Stimulated activated CD8-positive, alpha-beta memory T cell treated with anti-CD3 and anti-CD28 coated beads, Interleukin-4, amount 100 ng/mL, for 1 hour (primary cell): ENCODE results near the gene RAPGEF2.
"Not testable (repeated sequence)": the region's sequence is repeated elsewhere in the genome, so short reads cannot be mapped to it uniquely, and the experiment has no call there.

ENCODE experiments used
- DNase-seq, 2 donors: peaks; one replicate each; pipeline ENCODE4 v3.0.0-alpha.2; 2020; ENCODE audit warnings: low read depth in 2 of 2, low spot score in 1 of 2

The RAPGEF2 gene

DNA sequence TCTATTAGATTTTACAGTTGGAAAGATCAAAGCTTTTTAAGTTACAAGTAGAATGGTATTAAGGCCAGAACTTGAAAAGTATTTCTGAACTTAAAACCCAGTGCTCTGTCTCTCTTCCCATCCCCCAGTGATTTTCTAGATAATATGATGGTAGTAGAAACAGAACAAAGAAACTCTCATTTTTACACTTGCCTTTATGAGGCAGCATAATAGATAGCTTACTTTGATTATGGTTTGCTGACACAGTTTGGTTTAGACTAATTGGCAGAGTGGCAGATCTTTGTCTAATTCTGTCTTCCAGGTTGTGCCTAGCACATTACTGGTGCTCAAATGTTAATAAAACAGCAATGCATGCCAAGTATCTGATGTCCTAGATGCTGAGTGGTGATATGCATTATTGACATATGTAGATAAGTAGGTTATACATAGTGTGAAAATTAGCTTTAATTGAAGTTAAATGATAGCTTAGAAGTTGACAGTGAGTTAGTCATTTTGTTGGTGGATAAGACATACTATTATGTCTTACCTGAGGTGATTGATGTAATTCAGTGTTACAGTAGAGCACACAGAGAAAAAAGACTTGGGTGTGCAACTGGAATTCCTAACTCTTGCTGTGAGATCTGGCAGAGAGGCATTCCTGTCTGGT, 4.3 kb upstream of the RAPGEF2 start:
- DNase-seq: no peak

DNA sequence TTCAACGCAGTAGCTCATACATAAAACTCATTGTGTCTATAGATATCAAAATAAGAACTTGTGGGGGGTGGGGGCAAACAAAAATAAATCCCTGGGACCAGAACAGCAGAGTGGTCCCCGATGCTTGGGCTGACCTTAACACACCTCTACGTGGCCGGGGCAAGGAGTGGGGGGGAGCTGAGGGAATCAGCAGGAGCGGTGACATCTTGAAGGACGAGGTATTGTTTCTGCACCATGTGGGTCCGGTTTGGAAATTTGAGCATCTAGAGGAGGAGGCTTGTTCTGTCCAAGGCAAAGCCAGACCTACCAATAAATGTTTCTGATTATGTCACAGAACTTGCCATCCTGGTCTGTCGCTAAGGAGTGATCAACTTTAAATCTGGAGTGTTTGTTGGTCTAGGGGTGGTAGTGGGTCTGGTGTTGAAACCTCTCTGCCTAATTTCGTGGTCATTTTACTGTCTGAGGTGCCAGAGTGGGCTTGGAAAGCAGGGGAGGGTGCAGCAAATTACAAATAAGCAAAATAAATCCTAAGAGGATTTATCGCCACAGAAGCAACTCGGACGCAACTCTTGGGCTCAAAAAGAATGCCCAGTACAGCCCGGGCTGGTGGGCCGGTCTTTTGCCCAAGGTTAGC, 774 bp upstream of the RAPGEF2 start:
- no peak for DNase-seq

DNA sequence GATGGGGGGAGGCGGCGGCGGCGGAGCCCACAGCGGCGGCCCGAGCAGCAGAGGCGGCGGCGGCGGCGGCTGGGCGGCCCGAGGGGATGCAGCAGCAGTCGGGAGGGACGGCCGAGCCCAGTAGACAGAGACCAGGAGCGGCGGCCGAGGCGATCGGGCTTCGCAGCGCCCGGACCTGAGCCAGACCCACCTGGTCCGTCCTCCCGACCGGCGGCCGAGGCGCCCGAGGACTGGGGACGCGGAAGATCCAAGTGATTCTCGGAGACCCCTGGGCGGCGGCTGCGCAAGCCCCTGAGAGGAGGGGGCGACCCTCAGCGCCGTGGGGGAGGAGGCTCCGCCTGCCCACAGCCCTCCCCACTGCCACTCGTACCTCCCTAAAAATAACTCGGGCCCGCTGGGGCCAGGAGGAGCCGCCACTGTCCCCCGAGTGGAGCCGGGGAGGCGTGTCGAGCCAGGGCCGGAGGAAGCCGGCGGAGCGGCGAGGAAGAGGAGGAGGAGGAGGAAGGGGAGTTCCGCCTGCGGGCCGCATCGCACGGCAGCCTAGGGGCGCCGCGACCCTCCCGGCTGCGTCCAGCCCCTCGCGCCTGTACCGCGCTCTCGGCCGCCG, 608 bp downstream of the RAPGEF2 start:
- no peak for DNase-seq

DNA sequence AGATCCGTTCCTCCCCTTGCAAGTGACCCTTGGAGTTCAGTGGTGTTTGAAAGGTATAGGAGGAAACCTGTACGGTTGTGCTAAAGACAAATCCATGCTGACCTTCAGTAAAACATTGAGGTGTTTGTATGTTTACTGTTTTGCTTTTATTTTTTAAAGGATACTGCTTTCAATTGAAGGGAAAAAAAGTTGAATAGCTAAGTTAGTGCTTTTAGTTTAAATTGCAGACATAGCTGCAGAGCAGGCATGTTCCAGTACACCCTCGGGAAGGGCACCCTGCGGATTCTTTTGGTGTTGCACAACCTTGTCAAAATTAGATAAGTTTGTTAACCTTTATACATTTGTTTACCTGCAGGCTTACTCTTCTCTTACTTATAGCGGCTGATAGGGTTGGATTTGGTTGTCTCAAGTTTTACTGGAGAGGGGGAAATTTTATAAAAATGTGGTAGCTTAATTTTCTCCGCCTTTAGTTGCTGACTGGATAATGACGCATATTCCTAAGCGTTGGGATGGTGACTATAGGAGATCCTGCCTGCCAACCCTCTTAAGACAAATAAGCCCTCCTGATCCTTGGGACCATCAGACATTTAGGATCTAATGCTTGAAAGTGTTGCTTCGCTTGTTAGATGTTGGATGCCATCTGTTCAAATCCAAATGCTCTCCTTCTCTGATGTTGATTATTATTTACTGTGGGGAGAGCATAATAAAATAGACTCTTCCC, 2.0 kb downstream of the RAPGEF2 start:
- no peak for DNase-seq

DNA sequence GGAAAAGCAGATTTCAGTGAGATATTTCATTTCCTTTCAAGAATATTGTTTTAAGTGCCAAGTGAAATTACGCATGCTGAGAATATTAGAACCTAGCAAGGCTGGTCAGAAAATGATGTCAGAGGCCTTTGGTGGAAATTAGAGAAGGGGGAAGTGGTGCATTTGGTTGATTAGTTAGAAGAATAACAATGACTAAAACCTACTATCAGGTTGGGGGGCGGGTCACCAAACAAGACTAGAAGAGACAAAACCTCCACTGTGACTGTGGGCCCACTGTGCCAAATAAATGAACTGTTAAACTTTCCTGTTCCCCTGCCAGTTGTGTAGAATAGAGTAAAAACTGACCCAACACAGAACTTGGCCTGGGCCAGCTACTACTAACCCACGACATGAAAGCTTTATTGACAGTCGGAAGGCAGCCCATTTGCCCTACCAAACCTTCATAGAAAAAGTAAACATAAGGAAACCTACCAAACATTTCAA, 2.9 kb downstream of the RAPGEF2 start:
- DNase-seq: no peak

DNA sequence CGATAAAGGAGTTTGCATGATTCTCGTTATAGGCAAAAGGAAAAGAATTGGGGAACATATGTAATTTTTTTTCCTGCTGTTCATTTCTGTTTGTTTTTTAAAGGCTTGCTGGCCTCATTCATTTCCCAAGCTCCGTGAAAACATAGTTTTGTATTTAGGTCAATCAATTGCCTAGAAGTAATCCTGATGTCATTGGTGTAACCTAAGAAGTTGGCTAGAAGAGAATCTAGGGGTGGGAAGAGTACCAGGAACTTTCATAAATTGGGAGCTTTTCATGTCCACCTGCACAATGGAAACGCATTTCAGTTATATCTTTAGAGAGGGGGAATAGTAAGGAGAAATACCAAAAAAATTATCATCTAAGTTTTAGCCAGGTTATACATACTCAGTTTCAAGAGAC, 3.8 kb downstream of the RAPGEF2 start:
- no peak for DNase-seq

DNA sequence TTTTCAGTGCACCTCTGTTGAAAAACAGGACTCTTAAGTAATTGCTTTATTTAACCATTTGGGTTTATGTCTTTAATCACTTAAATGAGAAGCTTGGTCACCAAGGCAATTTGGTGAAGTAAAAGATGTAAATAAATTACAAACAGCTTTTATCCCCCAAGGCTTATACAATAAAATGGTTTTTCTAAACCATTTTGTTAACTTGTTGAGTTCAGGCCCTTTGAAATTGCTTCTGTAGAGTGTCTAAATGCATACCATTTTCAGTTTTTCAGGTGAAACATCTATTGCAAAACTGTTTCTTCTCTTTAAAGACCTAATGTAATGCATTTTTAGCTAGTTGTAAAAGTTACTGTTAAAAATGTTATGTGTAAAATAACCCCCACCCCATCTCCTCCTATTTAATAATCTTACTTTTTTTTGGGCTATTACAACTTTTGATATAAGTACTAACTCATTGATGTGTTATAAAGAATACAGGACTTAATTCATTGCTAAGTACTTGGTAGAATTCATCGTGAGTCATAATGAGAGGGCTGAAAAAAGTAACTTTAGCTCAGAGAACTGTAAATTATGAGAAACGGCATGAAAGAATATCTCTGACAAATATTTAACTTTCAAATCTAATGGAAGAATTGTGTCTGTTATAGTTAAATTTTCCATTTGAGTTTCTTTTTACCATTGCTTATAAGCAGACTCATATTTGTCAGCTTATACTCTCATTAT, 4.5 kb downstream of the RAPGEF2 start:
- no peak for DNase-seq

DNA sequence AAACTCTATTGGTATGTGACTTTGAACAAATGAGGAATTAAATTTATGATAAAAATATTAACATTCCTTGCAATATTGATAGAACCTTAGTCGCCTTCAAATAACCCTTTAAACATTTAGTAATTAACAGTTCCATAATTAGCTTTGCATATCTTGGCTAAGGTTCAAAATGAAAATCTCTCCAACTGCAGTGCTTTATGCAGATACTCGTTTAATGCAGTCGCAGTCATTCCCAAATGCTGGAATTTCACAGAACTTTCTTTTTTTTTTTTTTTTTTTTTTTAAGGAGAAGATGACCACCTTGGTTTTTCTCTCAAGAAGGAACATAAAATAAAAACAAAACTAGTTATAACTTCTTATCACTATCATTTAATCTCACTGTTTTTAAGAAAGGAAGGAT, 5.2 kb downstream of the RAPGEF2 start:
- no peak for DNase-seq

DNA sequence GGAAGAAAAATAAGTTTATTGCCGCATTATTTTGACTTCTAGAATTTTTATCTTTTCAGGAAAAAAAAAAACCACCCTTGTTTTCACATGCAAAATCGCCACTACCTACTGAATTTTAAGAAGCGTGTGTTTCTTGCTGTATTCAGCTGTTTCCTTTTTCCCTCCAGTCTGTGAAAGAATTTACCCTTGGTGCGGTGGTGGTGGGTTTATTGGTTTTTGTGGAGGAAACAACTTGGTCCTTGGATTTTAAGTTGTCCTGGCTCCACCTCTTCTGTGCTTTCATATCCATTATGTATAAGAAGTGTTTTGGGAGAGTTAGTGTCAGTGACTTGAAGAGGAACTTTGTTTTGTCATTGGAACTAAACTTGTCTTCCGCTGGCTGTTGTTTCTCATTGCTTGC, 8.1 kb downstream of the RAPGEF2 start:
- DNase-seq: no peak

DNA sequence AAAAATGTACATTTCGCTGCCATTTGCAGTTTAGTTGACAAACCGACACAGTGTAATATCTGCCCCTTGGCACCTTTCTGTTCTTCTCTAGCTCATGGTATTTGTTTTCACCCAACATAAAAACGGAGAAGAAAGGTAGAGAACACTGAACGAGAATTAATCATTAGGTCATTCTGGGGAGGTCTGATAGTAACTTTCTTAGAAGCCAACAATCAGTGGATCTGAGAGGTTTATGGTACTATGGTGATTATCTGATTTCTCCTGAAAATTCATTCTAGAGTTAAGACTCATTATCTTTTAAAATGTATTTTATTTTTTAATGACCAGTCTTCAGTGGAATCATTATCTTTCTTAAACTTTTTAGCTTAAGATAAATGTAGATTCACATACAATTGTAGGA, 8.5 kb downstream of the RAPGEF2 start:
- no peak for DNase-seq

DNA sequence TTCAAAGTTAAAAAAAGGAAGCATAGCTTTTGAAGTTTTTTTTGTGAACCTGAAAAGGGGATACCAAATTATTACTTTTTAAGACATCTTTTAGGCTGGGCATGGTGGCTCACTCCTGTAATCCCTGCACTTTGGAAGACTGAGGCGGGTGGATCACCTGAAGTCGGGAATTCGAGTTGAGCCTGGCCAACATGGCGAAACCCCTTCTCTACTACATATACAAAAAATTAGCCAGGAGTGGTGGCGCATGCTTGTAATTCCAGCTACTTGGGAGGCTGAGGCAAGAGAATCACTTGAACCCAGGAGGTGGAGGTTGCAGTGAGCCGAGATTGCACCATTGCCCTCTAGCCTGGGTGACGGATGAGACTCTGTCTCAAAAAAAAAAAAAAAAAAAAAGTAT, 10.5 kb downstream of the RAPGEF2 start:
- DNase-seq: not testable (repeated sequence)

DNA sequence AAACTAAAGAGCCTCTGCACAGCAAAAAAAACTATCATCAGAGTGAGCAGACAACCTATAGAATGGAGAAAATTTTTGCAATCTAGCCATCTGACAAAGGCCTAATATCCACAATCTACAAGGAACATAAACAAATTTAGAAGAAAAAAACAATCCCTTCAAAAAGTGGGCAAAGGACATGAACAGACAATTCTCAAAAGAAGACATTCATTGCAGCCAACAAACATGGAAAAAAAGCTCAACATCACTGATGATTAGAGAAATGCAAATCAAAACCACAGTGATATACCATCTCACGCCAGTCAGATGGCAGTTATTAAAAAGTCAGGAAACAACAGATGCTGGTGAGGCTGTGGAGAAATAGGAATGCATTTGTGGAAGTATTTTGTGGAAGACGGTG, 13.2 kb downstream of the RAPGEF2 start:
- DNase-seq: not testable (repeated sequence)

DNA sequence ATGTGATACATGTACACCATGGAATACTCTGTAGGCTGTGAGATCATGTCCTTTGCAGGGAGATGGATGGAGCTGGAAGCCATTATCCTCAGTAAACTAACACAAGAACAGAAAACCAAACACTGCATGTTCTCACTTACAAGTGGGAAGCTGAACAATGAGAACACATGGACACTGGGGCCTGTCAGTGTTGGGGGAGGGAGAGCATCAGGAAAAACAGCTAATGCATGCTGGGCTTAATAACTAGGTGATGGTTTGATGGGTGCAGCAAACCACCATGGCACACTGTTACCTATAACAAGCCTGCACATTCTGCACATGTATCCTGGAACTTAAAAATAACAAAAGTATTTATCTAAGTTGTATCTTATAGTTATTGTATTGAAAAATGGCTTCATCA, 13.8 kb downstream of the RAPGEF2 start:
- DNase-seq: not testable (repeated sequence)

DNA sequence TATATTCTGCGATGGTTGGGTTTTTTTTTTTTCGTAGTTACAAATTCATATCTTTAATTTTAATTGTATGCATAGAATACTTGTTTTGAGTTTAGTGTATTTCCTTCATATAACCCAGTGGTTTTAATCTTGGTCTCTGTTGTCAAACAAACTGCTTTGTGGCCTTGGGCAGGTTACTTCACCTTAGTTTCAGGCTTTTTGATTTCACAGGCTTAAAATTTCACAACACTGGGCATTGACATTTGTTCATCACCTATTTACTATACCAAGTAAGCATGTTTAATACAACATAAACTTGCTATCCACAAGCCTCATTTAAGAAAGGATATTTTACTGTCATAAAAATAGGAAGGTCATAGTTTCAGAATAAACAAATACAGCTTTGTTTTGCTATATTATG, 14.7 kb downstream of the RAPGEF2 start:
- no peak for DNase-seq

DNA sequence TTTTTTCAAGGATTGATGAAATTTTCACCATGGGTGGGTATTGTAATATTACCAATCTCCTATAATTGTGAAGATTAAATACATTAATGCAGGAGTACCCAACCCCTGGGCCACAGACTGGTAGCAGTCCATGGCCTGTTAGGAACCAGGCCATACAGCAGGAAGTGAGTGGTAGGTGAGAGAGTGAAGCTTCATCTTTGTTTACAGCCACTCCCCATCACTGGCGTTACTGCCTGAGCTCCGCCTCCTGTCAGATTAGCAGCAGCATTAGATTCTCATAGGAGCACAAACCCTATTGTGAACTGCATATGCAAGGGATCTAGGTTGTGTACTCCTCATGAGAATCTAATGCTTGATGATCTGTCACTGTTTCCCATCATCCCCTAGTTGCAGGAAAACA, 15.1 kb downstream of the RAPGEF2 start:
- DNase-seq: no peak

DNA sequence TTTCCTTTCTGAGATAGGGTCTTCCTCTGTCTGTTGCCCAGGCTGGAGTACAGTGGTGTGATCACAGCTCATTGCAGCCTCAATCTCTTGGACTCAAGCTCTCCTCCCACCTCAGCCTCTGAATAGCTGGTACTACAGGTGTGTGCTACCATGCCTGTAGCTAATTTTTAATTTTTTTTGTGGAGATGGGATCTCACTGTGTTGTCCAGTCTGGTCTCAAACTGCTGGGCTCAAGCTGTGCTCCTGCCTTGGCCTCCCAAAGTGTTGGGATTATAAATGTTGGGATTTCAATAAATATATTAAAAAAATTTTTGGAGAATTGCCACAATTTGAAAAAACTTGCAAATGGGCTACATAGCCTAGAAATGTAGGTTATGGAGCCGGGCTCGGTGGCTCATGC, 18.5 kb downstream of the RAPGEF2 start:
- DNase-seq: no peak

DNA sequence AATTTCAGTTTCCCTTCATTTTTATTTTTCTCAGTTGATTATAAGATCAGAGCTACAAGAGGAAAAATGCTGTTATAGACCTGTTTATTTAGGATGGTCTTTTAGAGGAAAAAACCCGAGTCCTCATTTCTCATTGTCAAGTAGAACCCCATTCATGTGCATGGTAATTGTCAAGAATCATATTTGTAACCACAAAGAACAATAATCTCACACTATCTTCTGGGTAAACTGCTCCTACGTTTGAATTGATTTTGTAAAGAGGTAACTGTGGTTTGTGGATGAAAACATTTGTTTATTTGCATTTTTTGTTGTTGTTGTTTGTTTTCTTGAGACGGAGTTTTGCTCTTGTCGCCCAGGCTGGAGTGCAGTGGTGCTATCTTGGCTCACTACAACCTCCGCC, 23.8 kb downstream of the RAPGEF2 start:
- DNase-seq: no peak

DNA sequence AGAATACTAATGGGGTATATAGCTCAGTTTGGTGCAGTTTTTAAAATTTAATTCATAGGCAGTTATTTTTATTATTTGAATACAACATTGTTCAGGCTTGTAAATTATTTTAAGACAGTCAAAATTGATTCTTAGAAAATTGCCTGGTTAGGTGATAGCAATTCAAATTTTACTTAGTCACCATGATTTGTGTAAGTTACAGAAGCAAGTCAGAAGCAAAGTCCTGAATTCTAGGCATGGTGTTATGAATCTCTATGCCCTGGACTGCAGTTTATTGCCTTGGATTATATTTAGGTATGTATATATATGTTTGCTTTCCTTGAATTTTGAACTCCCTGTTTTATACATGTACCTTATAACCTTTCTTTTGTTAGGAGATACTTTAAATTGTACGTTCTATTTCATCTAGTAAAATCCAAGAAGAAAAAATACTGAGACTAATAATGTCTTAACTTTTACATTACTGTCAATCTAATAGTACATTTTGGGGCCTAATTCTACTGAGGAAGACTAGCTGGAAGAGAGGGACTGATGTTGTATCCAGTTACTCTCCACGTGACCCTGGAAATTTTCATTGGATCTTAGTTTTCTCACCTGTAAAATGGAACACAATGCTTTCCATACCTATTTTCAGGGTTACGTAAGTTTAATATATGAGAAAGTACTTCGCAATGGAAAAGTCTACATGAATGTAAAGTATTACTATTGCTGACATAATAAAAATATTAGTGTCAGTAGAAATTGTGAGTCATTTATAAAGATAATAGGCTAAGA, 25.1 kb downstream of the RAPGEF2 start:
- no peak for DNase-seq

DNA sequence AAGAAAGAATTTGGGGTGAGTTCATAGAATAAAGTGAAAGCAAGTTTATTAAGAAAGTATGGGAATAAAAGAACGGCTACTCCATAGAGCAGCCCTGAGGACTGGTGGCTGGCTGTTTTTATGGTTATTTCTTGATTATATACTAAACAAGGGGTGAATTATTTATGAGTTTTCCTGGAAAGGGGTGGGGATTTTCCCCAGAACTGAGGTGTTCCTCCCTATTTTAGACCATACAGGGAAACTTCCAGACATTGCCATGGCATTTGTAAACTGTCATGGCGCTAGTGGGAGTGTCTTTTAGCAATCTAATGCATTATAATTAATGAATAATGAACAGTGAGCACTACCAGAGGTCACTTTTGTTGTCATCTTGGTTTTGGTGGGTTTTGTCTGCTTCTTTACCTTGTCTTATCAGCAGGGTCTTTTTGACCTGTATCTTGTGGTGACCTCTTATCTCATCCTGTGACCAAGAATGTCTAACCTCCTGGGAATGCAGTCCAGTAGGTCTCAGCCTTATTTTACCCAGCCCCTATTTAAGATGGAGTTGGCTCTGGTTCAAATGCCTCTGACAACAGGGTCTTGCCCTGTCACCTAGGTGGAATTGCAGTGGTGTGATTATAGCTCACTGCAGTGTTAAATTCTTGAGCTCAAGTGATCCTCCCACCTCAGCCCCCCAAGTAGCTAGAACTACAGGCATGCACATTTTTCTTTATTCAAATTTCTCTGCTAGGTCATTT, 27.1 kb downstream of the RAPGEF2 start:
- DNase-seq: no peak

DNA sequence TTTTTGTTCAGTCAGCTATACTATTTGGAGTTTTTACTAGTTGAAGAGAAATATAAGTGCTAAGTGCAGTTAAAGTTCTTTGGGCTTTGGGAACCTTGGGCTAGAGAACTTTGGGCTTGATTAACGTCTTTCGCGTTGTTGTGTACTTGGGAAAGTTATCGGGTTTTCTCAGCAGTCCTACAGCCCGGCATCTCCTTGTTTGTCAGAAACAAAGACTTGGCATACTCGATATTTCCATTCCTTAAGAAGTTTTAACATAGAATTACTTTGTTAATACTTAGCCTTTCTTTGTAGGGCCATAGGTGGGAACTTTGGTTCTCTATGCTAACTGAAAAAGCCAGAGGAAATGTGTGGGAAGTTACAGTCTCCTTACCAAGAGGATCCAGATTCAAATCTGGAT, 28.7 kb downstream of the RAPGEF2 start:
- no peak for DNase-seq
